GM12878 (cell line): ENCODE data around the gene FFAR3. TPM values are rescaled to one million over a fixed set of nuclear protein-coding genes. Genes with fewer than 3 reads are reported as not detected.

Source experiments
- ATAC-seq: fragments of 200-7000 bp; cut with Tn5 transposase; 3 replicates; pipeline ENCODE4 v1.9.1; 2020; ENCODE audit warnings: mild to moderate bottlenecking, moderate library complexity
- BruUV-seq: library from RNA; stranded (reverse); fragments of 400-500 nt; replicated peaks from 2 replicates; lab custom pipeline; 2021; lab: Mats Ljungman, UMichigan
- CTCF ChIA-PET: fragments of 300-600 bp; sonication (Branson Sonifier 250); formaldehyde crosslinking; extraction: SDS; loops from one replicate; lab custom pipeline; 2021; ENCODE audit warnings: inconsistent platforms; lab: Yijun Ruan, JAX
- POLR2A ChIA-PET: fragments of 350-600 bp; formaldehyde crosslinking; extraction: SDS; loops from one replicate; lab custom pipeline; 2021; ENCODE audit warnings: inconsistent platforms; lab: Charles Lee
- RAD21 ChIA-PET: fragments of 300-600 bp; sonication (Branson Sonifier 250); formaldehyde crosslinking; loops from one replicate; lab custom pipeline; 2023; ENCODE audit warnings: antibody characterized with exemption; ENCODE audit not compliant: unreplicated experiment; lab: Charles Lee
- SMC1A ChIA-PET: fragments of 300-600 bp; sonication (Branson Sonifier 250); formaldehyde crosslinking; loops from one replicate; lab custom pipeline; 2023; ENCODE audit not compliant: unreplicated experiment, uncharacterized antibody; lab: Charles Lee
- DNase-seq: peaks from one replicate; pipeline ENCODE4 v3.0.0-alpha.2; 2011; ENCODE audit warnings: low read depth, low spot score
- FAIRE-seq: peaks from 3 replicates; lab custom pipeline; 2011; peaks lifted over from hg19 to GRCh38; lab: Jason Lieb, UNC
- H2AFZ ChIP-seq: 2 replicates; pipeline ENCODE4 v1.6.0; 2011; ENCODE audit warnings: low read depth, low read length, control low read depth; ENCODE audit not compliant: control insufficient read depth
- H3K27ac ChIP-seq: 2 replicates; pipeline ENCODE4 v1.5.1; 2011; ENCODE audit warnings: control low read depth; ENCODE audit not compliant: control insufficient read depth, insufficient read depth
- H3K27me3 ChIP-seq, 2 experiments: replicated peaks in 1 of 2; 2 replicates each; pipeline versions ENCODE4 v1.6.0 to v1.6.1; 2011; ENCODE audit warnings: low read length in 1 of 2; ENCODE audit not compliant: control insufficient read depth in 2 of 2, insufficient read depth in 2 of 2
- H3K36me3 ChIP-seq, 2 experiments: 2 replicates each; pipeline ENCODE4 v1.5.1; 2011; ENCODE audit warnings: low read length in 1 of 2; ENCODE audit not compliant: control insufficient read depth in 2 of 2, insufficient read depth in 2 of 2
- H3K4me1 ChIP-seq: 2 replicates; pipeline ENCODE4 v1.6.1; 2011; ENCODE audit warnings: mild to moderate bottlenecking, low read length, moderate library complexity, mixed read lengths; ENCODE audit not compliant: control insufficient read depth, insufficient read depth
- H3K4me2 ChIP-seq: 2 replicates; pipeline ENCODE4 v1.6.0; 2011; ENCODE audit warnings: control low read depth; ENCODE audit not compliant: control insufficient read depth, insufficient read depth
- H3K4me3 ChIP-seq: fragments of 200-600 bp; sonication (generic); 2 replicates; pipeline ENCODE4 v1.5.1; 2016
- H3K79me2 ChIP-seq: 2 replicates; pipeline ENCODE4 v1.6.0; 2011; ENCODE audit warnings: low read length; ENCODE audit not compliant: control insufficient read depth, insufficient read depth
- H3K9ac ChIP-seq: 2 replicates; pipeline ENCODE4 v1.8.0; 2011; ENCODE audit warnings: low read length, control low read depth, mixed read lengths; ENCODE audit not compliant: control insufficient read depth, insufficient read depth
- H3K9me3 ChIP-seq: replicated peaks from 3 replicates; pipeline ENCODE4 v1.5.1; 2011; ENCODE audit warnings: mild to moderate bottlenecking, low read length; ENCODE audit not compliant: control insufficient read depth, insufficient read depth
- H4K20me1 ChIP-seq: 2 replicates; pipeline ENCODE4 v1.6.0; 2011; ENCODE audit not compliant: control insufficient read depth, insufficient read depth
- ATF7 ChIP-seq: fragments of 450-650 bp; IDR thresholded peaks from 2 replicates; pipeline ENCODE4 v1.6.1; 2016; ENCODE audit warnings: low read depth, mild to moderate bottlenecking
- HDGF ChIP-seq: fragments of 450-650 bp; IDR thresholded peaks from 2 replicates; pipeline ENCODE4 v1.6.1; 2016; ENCODE audit warnings: antibody characterized with exemption
- MEF2A ChIP-seq: IDR thresholded peaks from 2 replicates; pipeline ENCODE4 v1.6.1; 2011; ENCODE audit warnings: low read depth, mild to moderate bottlenecking, low read length, moderate library complexity; ENCODE audit not compliant: insufficient read depth
- NBN ChIP-seq: fragments of 450-650 bp; IDR thresholded peaks from 2 replicates; pipeline ENCODE4 v1.6.1; 2016
- RUNX3 ChIP-seq: IDR thresholded peaks from 2 replicates; pipeline ENCODE4 v1.6.1; 2012; ENCODE audit warnings: low read length, inconsistent platforms
- YBX1 ChIP-seq: fragments of 450-650 bp; IDR thresholded peaks from 2 replicates; pipeline ENCODE4 v1.6.1; 2016; ENCODE audit warnings: antibody characterized with exemption
- WGBS: methylation state at CpG from one replicate; pipeline ENCODE4 v1.1.6; 2016; ENCODE audit warnings: low lambda C conversion rate; ENCODE audit not compliant: insufficient replicate concordance, insufficient coverage; ENCODE audit errors: missing lambda C conversion rate; 5-methylcytosine and 5-hydroxymethylcytosine counted together
- in situ Hi-C: fragments of 300-500 bp; cut with MboI; formaldehyde crosslinking; loops from 9 replicates; pipeline ENCODE4 v1.14.3; 2018; ENCODE audit warnings: mixed read lengths
- intact Hi-C: fragments of 100-400 bp; cut with micrococcal nuclease; formaldehyde crosslinking; loops from one replicate; pipeline ENCODE4 v1.14.2; 2022; ENCODE audit not compliant: unreplicated experiment
- polyA plus RNA-seq, 11 experiments: library from polyadenylated mRNA; depleted of rRNA in 4 of 11; unstranded in 6 of 11; stranded (reverse) in 5 of 11; fragments of >200 nt; fragmentation: Nextera tagmentation in 4 of 11; fragmentation: Illumina TruSeq in 1 of 11; extraction: Ambion mirVana in 4 of 11; extraction: Trizol in 1 of 11; gene quantifications; 1 replicate in 1 of 11; 2 replicates in 10 of 11; pipeline versions ENCODE4 v1.2.1 to v1.2.3, GENCODE V29; 2011 to 2016; ENCODE audit warnings: inconsistent platforms in 2 of 11, missing spikeins in 2 of 11, low read depth in 1 of 11
- total RNA-seq, 4 experiments: library from RNA; depleted of rRNA in 3 of 4; stranded (reverse); fragments of >200 nt in 3 of 4; fragmentation: Illumina TruSeq in 1 of 4; extraction: Trizol in 1 of 4; gene quantifications; 2 replicates each; pipeline versions ENCODE4 v1.2.1 to v1.2.3, GENCODE V29; 2013 to 2021
- TF ChIP-seq, protein P1 (sequence below): fragments of 450-650 bp; IDR thresholded peaks from 2 replicates; pipeline ENCODE4 v1.6.1; 2017; ENCODE audit warnings: mild to moderate bottlenecking, low read depth, inconsistent platforms; ENCODE audit not compliant: poor library complexity, severe bottlenecking
- TF ChIP-seq, protein P2 (sequence below): IDR thresholded peaks from 2 replicates; pipeline ENCODE4 v1.6.1; 2011; ENCODE audit warnings: low read depth, mild to moderate bottlenecking, low read length, moderate library complexity, borderline replicate concordance; ENCODE audit errors: extremely low read depth

The FFAR3 gene
- total and polyA plus RNA-seq, 10 of the 15 experiments (the other 5 are each of a cell fraction or from before 2014, with no cell fraction given) = 0.15 to 0.18 TPM; not detected in 8

DNA sequence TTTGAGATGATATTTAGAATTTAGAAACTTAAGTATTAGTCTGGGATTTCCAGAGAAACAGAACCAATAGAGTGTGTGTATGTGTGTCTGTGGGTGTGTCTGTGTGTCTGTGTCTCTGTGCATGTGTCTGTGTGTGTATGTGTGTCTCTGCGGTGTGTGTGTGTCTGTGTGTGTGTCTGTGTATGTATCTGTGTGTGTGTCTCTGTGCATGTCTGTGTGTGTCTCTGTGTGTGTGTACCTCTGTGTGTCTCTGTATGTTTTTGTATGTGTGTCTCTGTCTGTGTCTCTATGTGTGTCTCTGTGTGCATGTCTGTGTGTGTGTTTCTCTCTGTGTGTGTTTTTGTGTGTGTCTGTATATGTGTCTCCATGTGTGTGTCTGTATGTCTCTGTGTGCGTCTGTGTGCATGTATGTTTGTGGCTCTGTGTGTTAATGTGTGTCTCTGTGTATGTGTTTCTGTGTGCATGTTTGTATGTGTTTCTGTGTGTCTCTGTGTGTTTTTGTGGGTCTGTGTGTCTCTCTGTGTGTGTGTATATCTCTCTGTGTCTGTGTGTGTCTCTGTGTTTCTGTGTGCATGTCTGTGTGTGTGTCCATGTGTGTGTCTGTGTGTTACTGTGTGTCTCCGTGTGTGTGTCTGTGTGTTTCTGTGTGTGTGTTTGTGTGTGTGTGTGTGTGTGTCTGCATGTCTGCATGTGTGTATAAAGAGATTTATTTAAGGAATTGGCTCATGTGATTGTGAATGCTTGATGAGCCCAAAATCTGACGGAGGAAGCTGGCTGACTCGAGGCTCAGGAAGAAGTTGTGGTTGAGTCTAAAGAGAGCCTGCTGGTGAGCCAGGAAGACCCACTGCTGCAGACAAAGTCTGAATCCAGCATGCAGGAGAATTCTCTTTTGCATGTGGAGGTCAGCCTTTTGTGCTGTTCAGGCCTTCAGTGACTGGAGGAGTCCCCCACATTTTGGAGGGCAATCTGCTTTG is 34.8 kb downstream of the FFAR3 start:
- no peak for DNase-seq
- no TSS peak for BruUV-seq
- no peaks in the 10 kb centered on the region for H3K79me2 ChIP-seq
- no peaks in the 10 kb centered on the region for H4K20me1 ChIP-seq
- H3K36me3 ChIP-seq = no peaks in the 10 kb centered on the region
- peak; percentile 72 for FAIRE-seq
- no peak overlapping the region for H3K4me3 ChIP-seq
- POLR2A ChIA-PET = no interaction called here
- RAD21 ChIA-PET = no interaction called here
- WGBS = 24% methylated on average over 5 of the region's 5 CpGs
- ATAC-seq = no peak
- no peaks in the 10 kb centered on the region for H3K9me3 ChIP-seq
- CTCF ChIA-PET = interaction anchor here (1.4 kb wide), 1 partner anchor 15 kb away, joined by 4 read pairs; no protein-coding TSS in a partner anchor
- no peak overlapping the region for H3K9ac ChIP-seq
- in situ Hi-C loops = no loop called here
- no peaks in the 10 kb centered on the region for H3K27me3 ChIP-seq
- no peak for TF ChIP-seq MEF2A
- TF ChIP-seq HDGF = peak; percentile 89
- TF ChIP-seq, protein P1, sequence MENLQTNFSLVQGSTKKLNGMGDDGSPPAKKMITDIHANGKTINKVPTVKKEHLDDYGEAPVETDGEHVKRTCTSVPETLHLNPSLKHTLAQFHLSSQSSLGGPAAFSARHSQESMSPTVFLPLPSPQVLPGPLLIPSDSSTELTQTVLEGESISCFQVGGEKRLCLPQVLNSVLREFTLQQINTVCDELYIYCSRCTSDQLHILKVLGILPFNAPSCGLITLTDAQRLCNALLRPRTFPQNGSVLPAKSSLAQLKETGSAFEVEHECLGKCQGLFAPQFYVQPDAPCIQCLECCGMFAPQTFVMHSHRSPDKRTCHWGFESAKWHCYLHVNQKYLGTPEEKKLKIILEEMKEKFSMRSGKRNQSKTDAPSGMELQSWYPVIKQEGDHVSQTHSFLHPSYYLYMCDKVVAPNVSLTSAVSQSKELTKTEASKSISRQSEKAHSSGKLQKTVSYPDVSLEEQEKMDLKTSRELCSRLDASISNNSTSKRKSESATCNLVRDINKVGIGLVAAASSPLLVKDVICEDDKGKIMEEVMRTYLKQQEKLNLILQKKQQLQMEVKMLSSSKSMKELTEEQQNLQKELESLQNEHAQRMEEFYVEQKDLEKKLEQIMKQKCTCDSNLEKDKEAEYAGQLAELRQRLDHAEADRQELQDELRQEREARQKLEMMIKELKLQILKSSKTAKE = no peak
- TF ChIP-seq ATF7 = no peak
- TF ChIP-seq RUNX3 = peak; percentile 42
- TF ChIP-seq NBN = peak; percentile 64; the same call in 1 of the 2 replicates
- TF ChIP-seq YBX1 = peak; percentile 20; the same call in 1 of the 2 replicates
- TF ChIP-seq, protein P2, sequence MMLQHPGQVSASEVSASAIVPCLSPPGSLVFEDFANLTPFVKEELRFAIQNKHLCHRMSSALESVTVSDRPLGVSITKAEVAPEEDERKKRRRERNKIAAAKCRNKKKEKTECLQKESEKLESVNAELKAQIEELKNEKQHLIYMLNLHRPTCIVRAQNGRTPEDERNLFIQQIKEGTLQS = no peak
- TF ChIP-seq, all 136 proteins: peak for 4
- Histone ChIP-seq H3K27ac (no peak overlapping the region), H3K4me2 (no peak overlapping the region), H2AFZ (no peak overlapping the region), H3K4me1 (no peaks in the 10 kb centered on the region)
- SMC1A ChIA-PET = interaction anchor here (1.7 kb wide), 1 partner anchor 10 kb away, joined by 3 read pairs; no protein-coding TSS in a partner anchor
- intact Hi-C loops = no loop called here
